IPS-15b (cell line): ENCODE data around the gene ADGB.

Experiments
- H3K27me3 ChIP-seq: one replicate; pipeline ENCODE4 v1.6.1; 2013; ENCODE audit warnings: low read length; ENCODE audit not compliant: control insufficient read depth, insufficient read depth
- H3K36me3 ChIP-seq: one replicate; pipeline ENCODE4 v1.6.1; 2013; ENCODE audit warnings: low read length; ENCODE audit not compliant: control insufficient read depth, insufficient read depth
- H3K4me1 ChIP-seq: one replicate; pipeline ENCODE4 v1.6.1; 2013; ENCODE audit warnings: mild to moderate bottlenecking, low read length; ENCODE audit not compliant: control insufficient read depth, insufficient read depth
- H3K4me3 ChIP-seq: one replicate; pipeline ENCODE4 v1.5.1; 2013; ENCODE audit warnings: low read depth, low read length
- H3K9ac ChIP-seq: one replicate; pipeline ENCODE4 v1.6.1; 2013; ENCODE audit warnings: low read depth, mild to moderate bottlenecking, low read length
- H3K9me3 ChIP-seq: one replicate; pipeline ENCODE4 v1.6.1; 2013; ENCODE audit warnings: mild to moderate bottlenecking, low read length; ENCODE audit not compliant: control insufficient read depth, insufficient read depth

Gene ADGB

GRCh38 chr6:146587459-146587858, 11.3 kb upstream of the ADGB start:
- no peaks in the 10 kb centered on the region for H3K9me3 ChIP-seq
- H3K27me3 ChIP-seq: no peaks in the 10 kb centered on the region
- H3K9ac ChIP-seq: no peak overlapping the region
- H3K4me1 ChIP-seq: no peaks in the 10 kb centered on the region
- no peaks in the 10 kb centered on the region for H3K36me3 ChIP-seq
- no peak overlapping the region for H3K4me3 ChIP-seq

GRCh38 chr6:146590492-146590891, 8.3 kb upstream of the ADGB start:
- Histone ChIP-seq H3K9me3 (no peaks in the 10 kb centered on the region), H3K36me3 (no peaks in the 10 kb centered on the region), H3K27me3 (no peaks in the 10 kb centered on the region), H3K4me1 (no peaks in the 10 kb centered on the region), H3K9ac (no peak overlapping the region), H3K4me3 (no peak overlapping the region)

GRCh38 chr6:146592451-146592850, 6.3 kb upstream of the ADGB start:
- Histone ChIP-seq H3K36me3 (no peaks in the 10 kb centered on the region), H3K9ac (no peak overlapping the region), H3K4me1 (no peaks in the 10 kb centered on the region), H3K27me3 (no peaks in the 10 kb centered on the region), H3K9me3 (no peaks in the 10 kb centered on the region), H3K4me3 (no peak overlapping the region)

- Histone ChIP-seq H3K4me1 (no peaks in the 10 kb centered on the region), H3K9me3 (no peaks in the 10 kb centered on the region), H3K9ac (no peak overlapping the region), H3K4me3 (no peak overlapping the region), H3K27me3 (no peaks in the 10 kb centered on the region), H3K36me3 (no peaks in the 10 kb centered on the region)
Observed at GRCh38 chr6:146593986-146594385, 4.8 kb upstream of the ADGB start.

GRCh38 chr6:146594495-146594894, 4.3 kb upstream of the ADGB start:
- Histone ChIP-seq H3K4me3 (no peak overlapping the region), H3K9ac (no peak overlapping the region), H3K9me3 (no peaks in the 10 kb centered on the region)

GRCh38 chr6:146595972-146596731, 2.6 kb upstream of the ADGB start:
- Histone ChIP-seq H3K27me3 (peaks cover 7% of the 10 kb centered on the region), H3K9ac (no peak overlapping the region), H3K9me3 (no peaks in the 10 kb centered on the region), H3K36me3 (no peaks in the 10 kb centered on the region), H3K4me3 (no peak overlapping the region), H3K4me1 (no peaks in the 10 kb centered on the region)

More at GRCh38 chr6:146594495-146594894, 4.3 kb upstream of the ADGB start:
- Histone ChIP-seq H3K36me3 (no peaks in the 10 kb centered on the region), H3K27me3 (peaks cover 4% of the 10 kb centered on the region), H3K4me1 (no peaks in the 10 kb centered on the region)

- no peaks in the 10 kb centered on the region for H3K36me3 ChIP-seq
- no peaks in the 10 kb centered on the region for H3K9me3 ChIP-seq
- no peak overlapping the region for H3K4me3 ChIP-seq
- no peak overlapping the region for H3K9ac ChIP-seq
- H3K4me1 ChIP-seq: no peaks in the 10 kb centered on the region
- peaks cover 7% of the 10 kb centered on the region for H3K27me3 ChIP-seq
Observed at GRCh38 chr6:146601352-146601751, 2.6 kb downstream of the ADGB start.

GRCh38 chr6:146602526-146602925, 3.8 kb downstream of the ADGB start:
- H3K36me3 ChIP-seq: no peaks in the 10 kb centered on the region
- H3K4me1 ChIP-seq: no peaks in the 10 kb centered on the region
- H3K4me3 ChIP-seq: no peak overlapping the region
- H3K27me3 ChIP-seq: peaks cover 7% of the 10 kb centered on the region
- H3K9me3 ChIP-seq: no peaks in the 10 kb centered on the region
- no peak overlapping the region for H3K9ac ChIP-seq

GRCh38 chr6:146613947-146614346, 15.2 kb downstream of the ADGB start:
- no peaks in the 10 kb centered on the region for H3K36me3 ChIP-seq
- H3K27me3 ChIP-seq: no peaks in the 10 kb centered on the region
- H3K4me3 ChIP-seq: no peak overlapping the region
- H3K9ac ChIP-seq: no peak overlapping the region
- H3K4me1 ChIP-seq: no peaks in the 10 kb centered on the region
- no peaks in the 10 kb centered on the region for H3K9me3 ChIP-seq

GRCh38 chr6:146620655-146621054, 21.9 kb downstream of the ADGB start:
- Histone ChIP-seq H3K9me3 (no peaks in the 10 kb centered on the region), H3K27me3 (no peaks in the 10 kb centered on the region), H3K36me3 (no peaks in the 10 kb centered on the region), H3K4me1 (no peaks in the 10 kb centered on the region), H3K4me3 (no peak overlapping the region), H3K9ac (no peak overlapping the region)

- Histone ChIP-seq H3K27me3 (no peaks in the 10 kb centered on the region), H3K4me3 (no peak overlapping the region), H3K4me1 (no peaks in the 10 kb centered on the region), H3K9me3 (no peaks in the 10 kb centered on the region), H3K9ac (no peak overlapping the region), H3K36me3 (no peaks in the 10 kb centered on the region)
Observed at GRCh38 chr6:146628350-146628749, 29.6 kb downstream of the ADGB start.

GRCh38 chr6:146634022-146634421, 35.2 kb downstream of the ADGB start:
- H3K4me3 ChIP-seq: no peak overlapping the region
- no peaks in the 10 kb centered on the region for H3K36me3 ChIP-seq
- H3K9me3 ChIP-seq: no peaks in the 10 kb centered on the region
- H3K4me1 ChIP-seq: no peaks in the 10 kb centered on the region
- H3K9ac ChIP-seq: no peak overlapping the region
- H3K27me3 ChIP-seq: no peaks in the 10 kb centered on the region
